ENCODE data around the gene GCLC. TPM values are rescaled to one million over a fixed set of nuclear protein-coding genes. Genes with fewer than 3 reads are reported as not detected.

Gene GCLC
- total and polyA plus RNA-seq, 7 donors, result 4.7 to 31.9 (median 17.9) TPM

DNA sequence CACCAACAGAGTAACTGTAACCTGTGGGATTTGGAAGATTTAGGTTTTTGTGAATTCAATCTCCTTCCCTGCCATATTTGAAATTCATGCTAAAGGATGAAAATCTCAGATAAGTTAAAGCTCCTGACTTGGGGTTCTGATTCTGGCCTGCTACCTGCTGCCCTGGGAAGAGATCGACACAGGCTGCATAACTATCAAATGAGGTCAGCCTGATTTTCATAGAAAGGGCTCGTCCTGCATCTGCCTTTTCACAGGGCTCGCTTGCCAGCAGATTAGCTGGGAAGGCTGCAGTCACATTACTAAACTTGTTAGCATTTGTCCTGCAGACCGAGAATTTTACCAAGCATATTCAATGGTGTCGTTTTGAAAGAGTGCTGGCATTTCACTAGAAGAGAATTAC lies 14.6 kb downstream of the GCLC start:
- TF ChIP-seq, protein P1, sequence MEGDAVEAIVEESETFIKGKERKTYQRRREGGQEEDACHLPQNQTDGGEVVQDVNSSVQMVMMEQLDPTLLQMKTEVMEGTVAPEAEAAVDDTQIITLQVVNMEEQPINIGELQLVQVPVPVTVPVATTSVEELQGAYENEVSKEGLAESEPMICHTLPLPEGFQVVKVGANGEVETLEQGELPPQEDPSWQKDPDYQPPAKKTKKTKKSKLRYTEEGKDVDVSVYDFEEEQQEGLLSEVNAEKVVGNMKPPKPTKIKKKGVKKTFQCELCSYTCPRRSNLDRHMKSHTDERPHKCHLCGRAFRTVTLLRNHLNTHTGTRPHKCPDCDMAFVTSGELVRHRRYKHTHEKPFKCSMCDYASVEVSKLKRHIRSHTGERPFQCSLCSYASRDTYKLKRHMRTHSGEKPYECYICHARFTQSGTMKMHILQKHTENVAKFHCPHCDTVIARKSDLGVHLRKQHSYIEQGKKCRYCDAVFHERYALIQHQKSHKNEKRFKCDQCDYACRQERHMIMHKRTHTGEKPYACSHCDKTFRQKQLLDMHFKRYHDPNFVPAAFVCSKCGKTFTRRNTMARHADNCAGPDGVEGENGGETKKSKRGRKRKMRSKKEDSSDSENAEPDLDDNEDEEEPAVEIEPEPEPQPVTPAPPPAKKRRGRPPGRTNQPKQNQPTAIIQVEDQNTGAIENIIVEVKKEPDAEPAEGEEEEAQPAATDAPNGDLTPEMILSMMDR (IDR thresholded peaks at IDR 0.05), result no peak
- no peaks in the 10 kb centered on the region for H3K27me3 ChIP-seq (ENCODE audit: insufficient read depth in 3 of 3, low read length in 2 of 3)
- no peaks in the 10 kb centered on the region for H3K9me3 ChIP-seq
- H3K36me3 ChIP-seq (ENCODE audit: insufficient read depth in 1 of 2, low read depth in 1 of 2), result no peaks in the 10 kb centered on the region
- H3K27ac ChIP-seq, result peak overlapping the region; percentile 56
- DNase-seq (no peak), ATAC-seq (peak; percentile 52 to 88 (median 80))
- H3K4me3 ChIP-seq, result no peak overlapping the region
- WGBS, 3 donors, result 21 to 31% (median 25%) methylated on average over 5 of the region's 5 CpGs
- peaks cover 74% of the 10 kb centered on the region for H3K4me1 ChIP-seq
- intact Hi-C loops (cut with DNase I), result no loop called here

DNA sequence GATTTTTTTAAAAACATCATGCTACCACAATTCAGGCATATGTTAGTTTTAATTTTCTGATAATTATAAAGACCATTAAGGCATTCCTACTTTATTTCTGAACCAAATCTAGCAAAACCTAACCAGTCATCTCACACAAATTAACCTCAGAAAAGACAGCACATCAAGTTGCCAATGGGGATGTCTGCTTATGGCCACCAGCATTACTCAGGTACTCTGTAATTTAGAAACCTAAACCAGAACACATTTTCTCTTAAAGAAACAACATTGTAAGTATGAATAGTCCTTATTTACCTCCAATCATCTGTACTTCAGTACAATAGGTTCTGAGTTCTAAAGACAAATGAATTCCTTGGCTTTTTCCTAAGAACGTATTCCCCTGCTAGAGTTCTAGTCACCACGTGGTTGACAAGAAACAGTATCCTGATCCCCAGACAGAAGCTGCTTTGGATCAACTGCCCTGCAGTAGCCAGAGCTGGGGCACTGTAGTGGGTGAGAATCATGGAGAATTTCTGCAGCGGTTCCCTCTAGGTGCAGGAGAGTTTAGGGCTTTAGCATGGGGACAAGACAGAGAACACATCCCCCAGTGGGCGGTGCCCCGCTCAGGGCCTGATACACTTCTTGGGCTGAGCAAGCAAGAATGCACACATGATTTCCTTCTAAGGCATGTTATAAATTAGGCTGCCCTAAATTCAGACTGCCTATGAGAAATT lies 15.4 kb downstream of the GCLC start:
- ATAC-seq, result peak; percentile 36 to 60 (median 58)
- intact Hi-C loops (cut with DNase I), result no loop called here
- Histone ChIP-seq H3K36me3 (ENCODE audit: insufficient read depth in 1 of 2, low read depth in 1 of 2) (no peaks in the 10 kb centered on the region), H3K9me3 (no peaks in the 10 kb centered on the region), H3K4me3 (no peak overlapping the region), H3K27me3 (ENCODE audit: insufficient read depth in 3 of 3, low read length in 2 of 3) (no peaks in the 10 kb centered on the region), H3K27ac (peak overlapping the region; percentile 56), H3K4me1 (peaks cover 83% of the 10 kb centered on the region)
- TF ChIP-seq, protein P1 (IDR thresholded peaks at IDR 0.05), result no peak
- 58 to 70% (median 64%) methylated on average over 5 of the region's 5 CpGs for WGBS, 3 donors
- no peak for DNase-seq

DNA sequence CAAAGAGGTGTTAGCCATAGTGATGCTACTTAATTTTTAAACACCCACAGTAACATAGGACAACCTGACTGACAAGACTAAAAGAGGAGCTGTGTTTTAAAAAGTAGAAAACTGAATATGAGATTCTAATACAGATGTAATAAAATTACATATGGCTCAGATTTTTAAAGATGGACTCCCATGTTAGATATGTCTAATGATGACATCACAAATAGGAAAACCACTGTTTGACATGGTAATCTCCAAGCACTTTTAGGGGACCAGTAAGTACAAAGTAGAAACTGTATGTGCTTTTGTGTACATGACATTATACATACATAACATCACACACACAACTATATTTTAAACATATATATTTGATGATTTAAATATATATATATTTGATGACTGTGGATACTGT lies 16.8 kb downstream of the GCLC start:
- Histone ChIP-seq H3K36me3 (ENCODE audit: insufficient read depth in 1 of 2, low read depth in 1 of 2) (no peaks in the 10 kb centered on the region), H3K4me3 (no peak overlapping the region), H3K9me3 (no peaks in the 10 kb centered on the region), H3K27ac (no peak overlapping the region), H3K4me1 (peaks cover 85% of the 10 kb centered on the region), H3K27me3 (ENCODE audit: insufficient read depth in 3 of 3, low read length in 2 of 3) (no peaks in the 10 kb centered on the region)
- no peak for DNase-seq
- TF ChIP-seq, protein P1 (IDR thresholded peaks at IDR 0.05), result no peak
- intact Hi-C loops (cut with DNase I), result no loop called here
- ATAC-seq, result no peak

DNA sequence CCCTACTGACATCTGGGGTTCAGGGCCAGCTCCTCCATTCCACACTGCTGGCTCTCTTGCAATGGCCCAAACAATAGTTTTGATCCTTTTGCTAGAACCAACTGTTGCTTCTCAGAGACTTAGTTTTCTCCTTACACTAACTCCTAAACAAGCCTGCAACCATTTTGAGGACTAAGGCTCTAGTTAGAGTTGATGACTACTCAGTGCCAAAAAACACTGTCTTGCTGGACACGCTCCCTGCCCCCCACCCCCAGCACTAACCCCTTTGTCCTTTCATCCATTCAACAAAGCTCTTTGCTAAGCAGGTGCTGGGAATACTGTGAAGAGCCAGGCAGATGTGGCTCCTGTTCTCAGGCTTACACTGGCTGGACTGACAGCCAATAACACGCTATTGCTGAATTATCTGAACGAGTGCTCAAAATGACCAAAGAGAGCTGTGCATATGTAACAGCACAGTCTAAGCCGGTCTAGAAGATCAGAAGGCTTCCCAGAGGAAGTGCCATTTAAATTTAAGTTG lies 17.6 kb downstream of the GCLC start:
- Histone ChIP-seq H3K27me3 (ENCODE audit: insufficient read depth in 3 of 3, low read length in 2 of 3) (no peaks in the 10 kb centered on the region), H3K27ac (no peak overlapping the region), H3K4me1 (peaks cover 81% of the 10 kb centered on the region), H3K4me3 (no peak overlapping the region), H3K36me3 (ENCODE audit: insufficient read depth in 1 of 2, low read depth in 1 of 2) (no peaks in the 10 kb centered on the region), H3K9me3 (no peaks in the 10 kb centered on the region)
- TF ChIP-seq, protein P1 (IDR thresholded peaks at IDR 0.05), result no peak
- 55 to 64% (median 59%) methylated on average over 4 of the region's 4 CpGs for WGBS, 3 donors
- intact Hi-C loops (cut with DNase I), result no loop called here
- DNase-seq, result no peak
- no peak for ATAC-seq

DNA sequence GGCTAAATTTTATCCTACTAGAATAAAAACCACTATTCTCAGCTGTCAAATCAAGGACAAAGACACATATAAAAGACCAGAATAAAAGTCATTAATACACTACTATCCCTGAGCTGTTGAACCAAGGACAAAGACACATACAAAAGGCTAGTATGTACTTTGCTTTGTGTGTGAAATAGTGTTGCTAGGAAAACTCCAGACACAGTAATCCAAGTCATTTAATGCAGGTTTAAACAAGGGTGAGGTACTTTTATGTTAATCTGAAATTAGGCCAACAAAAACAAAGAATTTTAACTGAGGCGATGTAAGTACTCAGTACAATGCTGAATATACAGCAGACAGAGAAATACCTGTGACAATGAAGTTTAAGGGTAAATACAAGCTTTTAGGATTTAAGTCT lies 18.9 kb downstream of the GCLC start:
- WGBS, 3 donors, result 88 to 95% (median 91%) methylated on average over 1 of the region's 1 CpG
- no peaks in the 10 kb centered on the region for H3K9me3 ChIP-seq
- DNase-seq (no peak), ATAC-seq (no peak)
- no peaks in the 10 kb centered on the region for H3K27me3 ChIP-seq (ENCODE audit: insufficient read depth in 3 of 3, low read length in 2 of 3)
- no peak overlapping the region for H3K27ac ChIP-seq
- TF ChIP-seq, protein P1 (IDR thresholded peaks at IDR 0.05), result no peak
- intact Hi-C loops (cut with DNase I), result no loop called here
- no peaks in the 10 kb centered on the region for H3K36me3 ChIP-seq (ENCODE audit: insufficient read depth in 1 of 2, low read depth in 1 of 2)
- H3K4me3 ChIP-seq, result no peak overlapping the region
- peaks cover 68% of the 10 kb centered on the region for H3K4me1 ChIP-seq
